Endodermal cell (in vitro differentiated cells): ENCODE data around the gene ADD1. TPM values are rescaled to one million over a fixed set of nuclear protein-coding genes. Genes with fewer than 3 reads are reported as not detected.

Experiments used
- DNase-seq: peaks from one replicate; pipeline ENCODE4 v3.0.0-alpha.2; 2017
- H3K27ac ChIP-seq: 2 replicates; pipeline ENCODE4 v1.5.1; 2013; ENCODE audit warnings: mild to moderate bottlenecking, low read depth, low read length, moderate library complexity
- H3K27me3 ChIP-seq: 2 replicates; pipeline ENCODE4 v1.6.1; 2013; ENCODE audit warnings: mild to moderate bottlenecking, low read length, moderate library complexity; ENCODE audit not compliant: insufficient read depth, control insufficient read depth, poor library complexity, severe bottlenecking
- H3K36me3 ChIP-seq: 2 replicates; pipeline ENCODE4 v1.7.0; 2013; ENCODE audit warnings: mild to moderate bottlenecking, low read length, moderate library complexity; ENCODE audit not compliant: control insufficient read depth, insufficient read depth
- H3K4me1 ChIP-seq: one replicate; pipeline ENCODE4 v1.7.0; 2013; ENCODE audit warnings: low read length; ENCODE audit not compliant: control insufficient read depth, insufficient read depth
- H3K4me3 ChIP-seq: 2 replicates; pipeline ENCODE4 v1.5.1; 2013; ENCODE audit warnings: mild to moderate bottlenecking, low read length, moderate library complexity
- H3K9ac ChIP-seq: 2 replicates; pipeline ENCODE4 v1.6.1; 2013; ENCODE audit warnings: mild to moderate bottlenecking, low read length, moderate library complexity; ENCODE audit not compliant: poor library complexity, severe bottlenecking; ENCODE audit errors: extremely low read depth
- H3K9me3 ChIP-seq: 2 replicates; pipeline ENCODE4 v1.6.1; 2013; ENCODE audit warnings: mild to moderate bottlenecking, low read length, moderate library complexity; ENCODE audit not compliant: control insufficient read depth
- H3K27ac Mint-ChIP-seq: 2 replicates; pipeline ENCODE4 v1.8.0; 2020; ENCODE audit warnings: mixed read lengths
- H3K27me3 Mint-ChIP-seq: 2 replicates; pipeline ENCODE4 v1.8.0; 2021; ENCODE audit warnings: mild to moderate bottlenecking, mixed read lengths; ENCODE audit not compliant: insufficient read depth
- H3K36me3 Mint-ChIP-seq: 2 replicates; pipeline ENCODE4 v1.8.0; 2020; ENCODE audit warnings: low read depth, mixed read lengths
- H3K4me1 Mint-ChIP-seq: 2 replicates; pipeline ENCODE4 v1.8.0; 2020; ENCODE audit warnings: mixed read lengths
- H3K4me3 Mint-ChIP-seq: 2 replicates; pipeline ENCODE4 v1.8.0; 2020; ENCODE audit warnings: mild to moderate bottlenecking, moderate library complexity, mixed read lengths
- H3K9me3 Mint-ChIP-seq: 2 replicates; pipeline ENCODE4 v1.8.0; 2020; ENCODE audit warnings: mild to moderate bottlenecking, mixed read lengths
- CTCF ChIP-seq: fragments of 200-600 bp; sonication (generic); conservative IDR thresholded peaks from 2 replicates; pipeline ENCODE4 v1.5.0; 2021; ENCODE audit warnings: antibody characterized with exemption, mild to moderate bottlenecking
- WGBS, 2 experiments: methylation state at CpG; one replicate each; pipeline versions ENCODE4 v1.1.5 to v1.1.7; 2013; ENCODE audit warnings: missing lambda C conversion rate in 2 of 2, mixed read lengths in 1 of 2; ENCODE audit not compliant: insufficient coverage in 1 of 2, insufficient read length in 1 of 2; 5-methylcytosine and 5-hydroxymethylcytosine counted together
- total RNA-seq, 2 donors: library from RNA; stranded (reverse); fragmentation: NEBNext Ultra II Directional in 1 of 2; extraction: Animal tissue kit (Norgen Biotek cat#: 25700) in 1 of 2; gene quantifications; 2 replicates in 1 of 2; 3 replicates in 1 of 2; pipeline ENCODE4 v1.2.1, GENCODE V29; 2021

Gene ADD1
- total RNA-seq, 2 donors from 2014 or later, result 231 to 257 TPM

- peaks cover 19% of the 10 kb centered on the region for H3K4me1 ChIP-seq
These were observed 31.2 kb downstream of the ADD1 start for GRCh38 chr4:2874861-2875260.

GRCh38 chr4:2875556-2875955 lies 31.9 kb downstream of the ADD1 start:
- peak overlapping the region; percentile 64 for H3K27ac Mint-ChIP-seq
- H3K9me3 ChIP-seq, result peaks cover 4% of the 10 kb centered on the region
- no peaks in the 10 kb centered on the region for H3K27me3 ChIP-seq
- peaks cover 39% of the 10 kb centered on the region for H3K4me1 Mint-ChIP-seq
- H3K36me3 ChIP-seq, result peaks cover 59% of the 10 kb centered on the region
- no peak overlapping the region for H3K4me3 Mint-ChIP-seq
- peaks cover 13% of the 10 kb centered on the region for H3K4me1 ChIP-seq
- no peak for DNase-seq
- H3K9me3 Mint-ChIP-seq, result no peaks in the 10 kb centered on the region
- no peak overlapping the region for H3K27ac ChIP-seq
- H3K9ac ChIP-seq, result no peak overlapping the region
- H3K4me3 ChIP-seq, result no peak overlapping the region
- no peaks in the 10 kb centered on the region for H3K27me3 Mint-ChIP-seq
- WGBS, 2 experiments, result 93 to 100% methylated on average over 2 to 3 of the region's 3 CpGs
- peaks cover 41% of the 10 kb centered on the region for H3K36me3 Mint-ChIP-seq
- TF ChIP-seq CTCF, result no peak

More at GRCh38 chr4:2874861-2875260, 31.2 kb downstream of the ADD1 start:
- Mint-ChIP-seq H3K27ac (no peak overlapping the region), H3K36me3 (peaks cover 38% of the 10 kb centered on the region), H3K4me3 (no peak overlapping the region), H3K9me3 (no peaks in the 10 kb centered on the region), H3K27me3 (no peaks in the 10 kb centered on the region), H3K4me1 (peaks cover 46% of the 10 kb centered on the region)
- DNase-seq, result no peak
- 94 to 97% methylated on average over 5 to 7 of the region's 7 CpGs for WGBS, 2 experiments
- H3K27me3 ChIP-seq, result no peaks in the 10 kb centered on the region
- no peak for TF ChIP-seq CTCF
- H3K4me3 ChIP-seq, result no peak overlapping the region
- H3K9me3 ChIP-seq, result peaks cover under 1% of the 10 kb centered on the region
- no peak overlapping the region for H3K9ac ChIP-seq
- peaks cover 59% of the 10 kb centered on the region for H3K36me3 ChIP-seq
- no peak overlapping the region for H3K27ac ChIP-seq

GRCh38 chr4:2878346-2878745 lies 34.7 kb downstream of the ADD1 start:
- no peak for DNase-seq
- H3K4me3 Mint-ChIP-seq, result no peak overlapping the region
- Histone ChIP-seq H3K27me3 (no peaks in the 10 kb centered on the region), H3K4me1 (peaks cover 8% of the 10 kb centered on the region), H3K4me3 (peak overlapping the region; percentile 33), H3K9ac (no peak overlapping the region), H3K27ac (no peak overlapping the region), H3K36me3 (peaks cover 74% of the 10 kb centered on the region), H3K9me3 (peaks cover 4% of the 10 kb centered on the region)
- H3K36me3 Mint-ChIP-seq, result peaks cover 53% of the 10 kb centered on the region
- H3K4me1 Mint-ChIP-seq, result peaks cover 31% of the 10 kb centered on the region
- WGBS, 2 experiments, result 94 to 95% methylated on average over 5 of the region's 5 CpGs
- H3K9me3 Mint-ChIP-seq, result no peaks in the 10 kb centered on the region
- no peak overlapping the region for H3K27ac Mint-ChIP-seq
- H3K27me3 Mint-ChIP-seq, result no peaks in the 10 kb centered on the region
- no peak for TF ChIP-seq CTCF
